HepG2 (cell line): Measurements from ENCODE around the gene MLXIPL. TPM values are rescaled to one million over a fixed set of nuclear protein-coding genes. Genes with fewer than 3 reads are reported as not detected.

Experiments
- ASH2L ChIP-seq: fragments of 300-600, 200-600 bp; sonication (generic); IDR thresholded peaks from 2 replicates; pipeline ENCODE4 v1.7.0; 2017; ENCODE audit warnings: low read depth, mild to moderate bottlenecking, moderate library complexity, mixed read lengths, low read length; ENCODE audit not compliant: insufficient read length
- CSRNP2 ChIP-seq: sonication (generic); formaldehyde crosslinking; conservative IDR thresholded peaks from 2 replicates; pipeline ENCODE4 v1.8.0; 2022; ENCODE audit warnings: low read depth, missing genetic modification reagents
- DMAP1 ChIP-seq: IDR thresholded peaks from 2 replicates; pipeline ENCODE4 v1.6.1; 2016
- FOSL1 ChIP-seq: sonication (generic); formaldehyde crosslinking; IDR thresholded peaks from 2 replicates; pipeline ENCODE4 v1.9.0; 2021; ENCODE audit warnings: missing genetic modification reagents, borderline replicate concordance
- FOXA1 ChIP-seq, 2 experiments: fragments of 450-650 bp in 1 of 2; sonication (generic) in 1 of 2; formaldehyde crosslinking in 1 of 2; IDR thresholded peaks; 2 replicates each; pipeline versions ENCODE4 v1.4.0 to v1.6.1; 2016 to 2020; ENCODE audit warnings: missing genetic modification reagents in 1 of 2
- GLI4 ChIP-seq: sonication (generic); formaldehyde crosslinking; IDR thresholded peaks from 2 replicates; pipeline ENCODE4 v1.5.1; 2020; ENCODE audit warnings: missing genetic modification reagents, mild to moderate bottlenecking, moderate library complexity, borderline replicate concordance
- GZF1 ChIP-seq: sonication (generic); formaldehyde crosslinking; IDR thresholded peaks from 2 replicates; pipeline ENCODE4 v1.5.1; 2020; ENCODE audit warnings: mild to moderate bottlenecking, missing genetic modification reagents
- HNRNPLL ChIP-seq: fragments of 200-400 bp; formaldehyde crosslinking; IDR thresholded peaks from 2 replicates; pipeline ENCODE4 v1.6.1; 2017; ENCODE audit warnings: mild to moderate bottlenecking, low read depth, low read length; ENCODE audit not compliant: poor library complexity, severe bottlenecking
- JUNB ChIP-seq: sonication (generic); formaldehyde crosslinking; IDR thresholded peaks from 2 replicates; pipeline ENCODE4 v1.8.0; 2022; ENCODE audit warnings: missing genetic modification reagents, mild to moderate bottlenecking, borderline replicate concordance
- KDM6A ChIP-seq: IDR thresholded peaks from 2 replicates; pipeline ENCODE4 v1.6.1; 2016; ENCODE audit warnings: low read depth
- MAF1 ChIP-seq: sonication (generic); formaldehyde crosslinking; IDR thresholded peaks from 2 replicates; pipeline ENCODE4 v1.5.0; 2020; ENCODE audit warnings: missing genetic modification reagents, borderline replicate concordance
- NFE2L1 ChIP-seq: sonication (generic); formaldehyde crosslinking; IDR thresholded peaks from 2 replicates; pipeline ENCODE4 v1.4.0; 2020; ENCODE audit warnings: missing genetic modification reagents, mild to moderate bottlenecking, borderline replicate concordance
- PHF8 ChIP-seq: sonication (generic); formaldehyde crosslinking; IDR thresholded peaks from 2 replicates; pipeline ENCODE4 v1.5.0; 2020; ENCODE audit warnings: missing genetic modification reagents
- PITX1 ChIP-seq: sonication (generic); formaldehyde crosslinking; IDR thresholded peaks from 2 replicates; pipeline ENCODE4 v1.5.1; 2020; ENCODE audit warnings: mild to moderate bottlenecking, missing genetic modification reagents
- POLR2AphosphoS5 ChIP-seq: IDR thresholded peaks from 2 replicates; pipeline ENCODE4 v1.6.1; 2012; ENCODE audit warnings: low read depth, low read length
- RBM39 ChIP-seq: fragments of 200-400 bp; formaldehyde crosslinking; IDR thresholded peaks from one replicate; pipeline ENCODE4 v1.6.1; 2018; ENCODE audit warnings: antibody characterized with exemption, mild to moderate bottlenecking, low read depth, low read length; ENCODE audit not compliant: poor library complexity, severe bottlenecking
- SOX13 ChIP-seq, 3 experiments: fragments of 450-650 bp in 1 of 3; sonication (generic) in 1 of 3; formaldehyde crosslinking in 1 of 3; IDR thresholded peaks in 2 of 3; conservative IDR thresholded peaks in 1 of 3; 2 replicates each; pipeline versions ENCODE4 v1.5.0 to v1.6.1; 2016 to 2020; ENCODE audit warnings: antibody characterized with exemption in 1 of 3, mild to moderate bottlenecking in 1 of 3, missing compliant biosample characterization in 1 of 3, missing genetic modification reagents in 1 of 3, moderate library complexity in 1 of 3
- SUZ12 ChIP-seq: fragments of 150-350 bp; IDR thresholded peaks from 2 replicates; pipeline ENCODE4 v1.6.1; 2014; ENCODE audit warnings: low read depth, low read length
- TBP ChIP-seq: sonication (generic); formaldehyde crosslinking; IDR thresholded peaks from 2 replicates; pipeline ENCODE4 v1.5.0; 2020; ENCODE audit warnings: missing genetic modification reagents
- ZC3H4 ChIP-seq: sonication (generic); formaldehyde crosslinking; IDR thresholded peaks from 2 replicates; pipeline ENCODE4 v1.4.0; 2020; ENCODE audit warnings: missing genetic modification reagents, borderline replicate concordance
- ZNF230 ChIP-seq: sonication (generic); formaldehyde crosslinking; IDR thresholded peaks from 2 replicates; pipeline ENCODE4 v1.4.0; 2020; ENCODE audit warnings: mild to moderate bottlenecking, missing genetic modification reagents
- ZNF430 ChIP-seq: sonication (generic); formaldehyde crosslinking; IDR thresholded peaks from 2 replicates; pipeline ENCODE4 v1.9.0; 2021; ENCODE audit warnings: mild to moderate bottlenecking, missing genetic modification reagents
- ZNF576 ChIP-seq: sonication (generic); formaldehyde crosslinking; IDR thresholded peaks from 2 replicates; pipeline ENCODE4 v1.4.0; 2020; ENCODE audit warnings: mild to moderate bottlenecking, missing genetic modification reagents
- ZNF7 ChIP-seq: IDR thresholded peaks from 2 replicates; pipeline ENCODE4 v1.6.1; 2016; ENCODE audit warnings: missing biosample characterization, missing genetic modification reagents
- ZSCAN20 ChIP-seq: sonication (generic); formaldehyde crosslinking; IDR thresholded peaks from 2 replicates; pipeline ENCODE4 v1.4.0; 2020; ENCODE audit warnings: missing genetic modification reagents, mild to moderate bottlenecking, borderline replicate concordance
- polyA plus RNA-seq, 8 experiments: library from polyadenylated mRNA; depleted of rRNA in 3 of 8; stranded (reverse) in 7 of 8; unstranded in 1 of 8; fragments of >200 nt; fragmentation: Illumina TruSeq in 4 of 8; extraction: Trizol in 4 of 8; gene quantifications; 2 replicates each; pipeline versions ENCODE4 v1.2.1 to v1.2.3, GENCODE V29; 2011 to 2016; ENCODE audit warnings: low read depth in 4 of 8, missing spikeins in 1 of 8, mixed read lengths in 1 of 8; ENCODE audit not compliant: insufficient read depth in 1 of 8
- total RNA-seq, 5 experiments: library from RNA; depleted of rRNA; stranded (reverse); fragments of >200 nt; fragmentation: Illumina TruSeq; extraction: Trizol; gene quantifications; 2 replicates each; pipeline ENCODE4 v1.2.3, GENCODE V29; 2016; ENCODE audit warnings: low read depth in 1 of 5
- TF ChIP-seq, protein P1 (sequence below): sonication (generic); formaldehyde crosslinking; IDR thresholded peaks from 2 replicates; pipeline ENCODE4 v1.4.0; 2020; ENCODE audit warnings: missing genetic modification reagents, borderline replicate concordance

Gene MLXIPL
- total and polyA plus RNA-seq, 2 of the 13 experiments (the other 11 are each of a cell fraction or from before 2014, with no cell fraction given), result 51.6 to 60.1 TPM

- TF ChIP-seq, protein P1, sequence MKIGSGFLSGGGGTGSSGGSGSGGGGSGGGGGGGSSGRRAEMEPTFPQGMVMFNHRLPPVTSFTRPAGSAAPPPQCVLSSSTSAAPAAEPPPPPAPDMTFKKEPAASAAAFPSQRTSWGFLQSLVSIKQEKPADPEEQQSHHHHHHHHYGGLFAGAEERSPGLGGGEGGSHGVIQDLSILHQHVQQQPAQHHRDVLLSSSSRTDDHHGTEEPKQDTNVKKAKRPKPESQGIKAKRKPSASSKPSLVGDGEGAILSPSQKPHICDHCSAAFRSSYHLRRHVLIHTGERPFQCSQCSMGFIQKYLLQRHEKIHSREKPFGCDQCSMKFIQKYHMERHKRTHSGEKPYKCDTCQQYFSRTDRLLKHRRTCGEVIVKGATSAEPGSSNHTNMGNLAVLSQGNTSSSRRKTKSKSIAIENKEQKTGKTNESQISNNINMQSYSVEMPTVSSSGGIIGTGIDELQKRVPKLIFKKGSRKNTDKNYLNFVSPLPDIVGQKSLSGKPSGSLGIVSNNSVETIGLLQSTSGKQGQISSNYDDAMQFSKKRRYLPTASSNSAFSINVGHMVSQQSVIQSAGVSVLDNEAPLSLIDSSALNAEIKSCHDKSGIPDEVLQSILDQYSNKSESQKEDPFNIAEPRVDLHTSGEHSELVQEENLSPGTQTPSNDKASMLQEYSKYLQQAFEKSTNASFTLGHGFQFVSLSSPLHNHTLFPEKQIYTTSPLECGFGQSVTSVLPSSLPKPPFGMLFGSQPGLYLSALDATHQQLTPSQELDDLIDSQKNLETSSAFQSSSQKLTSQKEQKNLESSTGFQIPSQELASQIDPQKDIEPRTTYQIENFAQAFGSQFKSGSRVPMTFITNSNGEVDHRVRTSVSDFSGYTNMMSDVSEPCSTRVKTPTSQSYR, result no peak
- peak; percentile 87 for TF ChIP-seq RBM39
- no peak; the same call in 1 of the 2 replicates for TF ChIP-seq ZNF230 (CRISPR knock-in tag)
- peak; percentile 70 for TF ChIP-seq HNRNPLL
- TF ChIP-seq CSRNP2, result no peak
- no peak for TF ChIP-seq FOXA1 (IDR thresholded peaks at IDR 0.05)
- TF ChIP-seq FOXA1 (CRISPR knock-in tag; IDR thresholded peaks at IDR 0.05), result peak; percentile 39; the same call in 1 of the 2 replicates
- peak; percentile 93 for TF ChIP-seq POLR2AphosphoS5
- TF ChIP-seq PITX1, result no peak
- TF ChIP-seq ZNF430 (CRISPR knock-in tag), result peak; percentile 83; the same call in 1 of the 2 replicates
- TF ChIP-seq ZC3H4 (CRISPR knock-in tag), result no peak
- no peak for TF ChIP-seq MAF1 (CRISPR knock-in tag)
- TF ChIP-seq PHF8 (CRISPR knock-in tag), result peak; percentile 90
- TF ChIP-seq KDM6A (CRISPR knock-in tag), result no peak
- 0 out of 2 replicates have a peak, but pooled peaks have one; percentile 1 for TF ChIP-seq GLI4 (CRISPR knock-in tag)
- TF ChIP-seq DMAP1 (CRISPR knock-in tag), result peak; percentile 26; the same call in 1 of the 2 replicates
- no peak for TF ChIP-seq ZNF7 (CRISPR knock-in tag)
- TF ChIP-seq TBP (CRISPR knock-in tag), result no peak
- TF ChIP-seq SUZ12, result no peak
- TF ChIP-seq NFE2L1 (CRISPR knock-in tag), result no peak
- no peak for TF ChIP-seq GZF1 (CRISPR knock-in tag)
- no peak for TF ChIP-seq SOX13 (IDR thresholded peaks at IDR 0.05)
- TF ChIP-seq SOX13 (CRISPR knock-in tag; conservative IDR thresholded peaks at IDR 0.05 in 1 of 2, IDR thresholded peaks at IDR 0.05 in 1 of 2), result no peak
- TF ChIP-seq ZNF576, result no peak
- peak; percentile 62 for TF ChIP-seq ASH2L
- TF ChIP-seq FOSL1 (CRISPR knock-in tag), result no peak
- TF ChIP-seq JUNB (CRISPR knock-in tag), result no peak
- 0 out of 2 replicates have a peak, but pooled peaks have one; percentile 67 for TF ChIP-seq ZSCAN20 (CRISPR knock-in tag)
These were observed 45.8 kb downstream of the MLXIPL start, which contains the start of gene TBL2 (continued) for GRCh38 chr7:73578342-73579128.
